Gastrocnemius medialis (tissue), 4 donors: ENCODE results near the gene ACACB. TPM values are rescaled to one million over a fixed set of nuclear protein-coding genes. Genes with fewer than 3 reads are reported as not detected.

ENCODE experiments used
- ATAC-seq, 2 donors: fragments of 150-250 bp; one replicate each; pipeline ENCODE4 v1.9.1; 2016
- DNase-seq, 2 donors: peaks; one replicate each; pipeline ENCODE4 v3.0.0-alpha.2; 2019
- H3K27ac ChIP-seq, 4 donors: fragments of 200-600 bp; sonication (generic); 1 replicate in 1 of 4; 2 replicates in 3 of 4; pipeline ENCODE4 v1.5.1; 2016 to 2018; ENCODE audit warnings: mild to moderate bottlenecking in 2 of 4, moderate library complexity in 1 of 4
- H3K27me3 ChIP-seq, 3 donors: fragments of 200-600 bp; sonication (generic) in 2 of 3; 1 replicate in 1 of 3; 2 replicates in 2 of 3; pipeline versions ENCODE4 v1.5.1 to v1.6.0; 2016 to 2019; ENCODE audit warnings: mild to moderate bottlenecking in 1 of 3, moderate library complexity in 1 of 3
- H3K36me3 ChIP-seq, 2 donors: fragments of 200-600 bp; sonication (generic) in 1 of 2; one replicate each; pipeline ENCODE4 v1.5.1; 2017 to 2018
- H3K4me1 ChIP-seq, 2 donors: fragments of 200-600 bp; sonication (generic) in 1 of 2; one replicate each; pipeline ENCODE4 v1.5.1; 2016 to 2017; ENCODE audit warnings: mild to moderate bottlenecking in 2 of 2
- H3K4me3 ChIP-seq, 4 donors: fragments of 200-600 bp; sonication (generic) in 3 of 4; 1 replicate in 1 of 4; 2 replicates in 3 of 4; pipeline ENCODE4 v1.5.1; 2016 to 2019; ENCODE audit warnings: mild to moderate bottlenecking in 2 of 4
- H3K9me3 ChIP-seq, 3 donors: fragments of 200-600 bp; sonication (generic) in 2 of 3; 1 replicate in 1 of 3; 2 replicates in 2 of 3; pipeline ENCODE4 v1.5.1; 2016 to 2019
- POLR2A ChIP-seq, 2 donors: fragments of 450-650 bp; IDR thresholded peaks; one replicate each; pipeline ENCODE4 v1.6.1; 2017; ENCODE audit warnings: antibody characterized with exemption in 2 of 2, mild to moderate bottlenecking in 2 of 2, moderate library complexity in 2 of 2
- in situ Hi-C, 4 donors: fragments of 200-750 bp; cut with MboI; loops; one replicate each; pipeline versions ENCODE4 v1.15.0 to v1.8.0; 2017; ENCODE audit warnings: low sequenced_read_pairs in 4 of 4
- intact Hi-C: fragments of 100-400 bp; cut with DNase I; formaldehyde crosslinking; loops from one replicate; pipeline ENCODE4 v1.15.1; 2023; ENCODE audit warnings: low total_unique reads
- total RNA-seq, 4 donors: library from RNA; depleted of rRNA; stranded (reverse); fragments of >200 nt; gene quantifications; one replicate each; pipeline versions ENCODE4 v1.1.0 to v1.2.3, GENCODE V29; 2016
- TF ChIP-seq, protein P1 (sequence below), 5 experiments: fragments of 450-650 bp in 3 of 5; fragments of 200-600 bp in 2 of 5; sonication (generic) in 2 of 5; IDR thresholded peaks in 4 of 5; conservative IDR thresholded peaks in 1 of 5; 1 replicate in 4 of 5; 2 replicates in 1 of 5; pipeline ENCODE4 v1.5.1; 2016 to 2019; ENCODE audit warnings: antibody characterized with exemption in 5 of 5, mild to moderate bottlenecking in 3 of 5, moderate library complexity in 3 of 5

The ACACB gene
- total RNA-seq, 4 donors from 2014 or later: 595 to 1,103 (median 698) TPM

DNA sequence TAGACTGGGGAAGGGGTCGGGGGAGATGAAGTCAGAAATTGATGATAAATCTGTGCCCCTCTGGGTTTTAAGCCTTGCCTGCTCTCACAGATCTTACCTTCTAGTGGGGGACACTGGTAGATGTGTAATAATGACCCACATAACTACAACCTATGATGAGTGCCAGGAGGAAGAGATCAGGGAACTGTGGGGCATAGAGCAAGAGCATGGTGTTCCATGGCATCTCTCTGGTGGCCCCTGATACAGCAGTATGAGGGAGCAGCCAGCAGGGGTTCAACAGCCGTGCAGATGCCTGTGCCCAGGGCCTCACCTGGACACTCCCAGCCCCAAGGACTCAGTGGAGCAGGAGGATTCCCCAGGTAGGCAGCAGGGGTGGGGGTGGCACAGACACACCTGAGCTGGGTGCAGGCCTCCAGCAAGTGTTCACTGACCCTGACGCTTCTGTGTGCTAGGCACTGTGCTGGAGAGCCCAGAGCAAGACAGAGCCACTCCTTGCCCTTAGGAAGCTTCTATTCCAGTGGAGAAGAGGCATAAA, 5.0 kb downstream of the ACACB start:
- Histone ChIP-seq H3K27me3 (no peaks in the 10 kb centered on the region), H3K27ac (peak overlapping the region; percentile 93 to 99 (median 97)), H3K9me3 (no peaks in the 10 kb centered on the region), H3K4me3 (peak overlapping the region; percentile 18 to 78 (median 67)), H3K36me3 (peaks cover 0 to 10% of the 10 kb centered on the region in 2 donors), H3K4me1 (peaks cover 54 to 68% of the 10 kb centered on the region in 2 donors)
- in situ Hi-C loops: loop anchor here in 1 of 4 donors (25.0 kb wide), 1 partner anchor 434 kb away; no protein-coding TSS in a partner anchor
- TF ChIP-seq, protein P1, sequence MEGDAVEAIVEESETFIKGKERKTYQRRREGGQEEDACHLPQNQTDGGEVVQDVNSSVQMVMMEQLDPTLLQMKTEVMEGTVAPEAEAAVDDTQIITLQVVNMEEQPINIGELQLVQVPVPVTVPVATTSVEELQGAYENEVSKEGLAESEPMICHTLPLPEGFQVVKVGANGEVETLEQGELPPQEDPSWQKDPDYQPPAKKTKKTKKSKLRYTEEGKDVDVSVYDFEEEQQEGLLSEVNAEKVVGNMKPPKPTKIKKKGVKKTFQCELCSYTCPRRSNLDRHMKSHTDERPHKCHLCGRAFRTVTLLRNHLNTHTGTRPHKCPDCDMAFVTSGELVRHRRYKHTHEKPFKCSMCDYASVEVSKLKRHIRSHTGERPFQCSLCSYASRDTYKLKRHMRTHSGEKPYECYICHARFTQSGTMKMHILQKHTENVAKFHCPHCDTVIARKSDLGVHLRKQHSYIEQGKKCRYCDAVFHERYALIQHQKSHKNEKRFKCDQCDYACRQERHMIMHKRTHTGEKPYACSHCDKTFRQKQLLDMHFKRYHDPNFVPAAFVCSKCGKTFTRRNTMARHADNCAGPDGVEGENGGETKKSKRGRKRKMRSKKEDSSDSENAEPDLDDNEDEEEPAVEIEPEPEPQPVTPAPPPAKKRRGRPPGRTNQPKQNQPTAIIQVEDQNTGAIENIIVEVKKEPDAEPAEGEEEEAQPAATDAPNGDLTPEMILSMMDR (IDR thresholded peaks at IDR 0.05 in 4 of 5, conservative IDR thresholded peaks at IDR 0.05 in 1 of 5): no peak
- no peak for TF ChIP-seq POLR2A (IDR thresholded peaks at IDR 0.05)
- intact Hi-C loops: no loop called here
- DNase-seq (no peak), ATAC-seq (no peak)

DNA sequence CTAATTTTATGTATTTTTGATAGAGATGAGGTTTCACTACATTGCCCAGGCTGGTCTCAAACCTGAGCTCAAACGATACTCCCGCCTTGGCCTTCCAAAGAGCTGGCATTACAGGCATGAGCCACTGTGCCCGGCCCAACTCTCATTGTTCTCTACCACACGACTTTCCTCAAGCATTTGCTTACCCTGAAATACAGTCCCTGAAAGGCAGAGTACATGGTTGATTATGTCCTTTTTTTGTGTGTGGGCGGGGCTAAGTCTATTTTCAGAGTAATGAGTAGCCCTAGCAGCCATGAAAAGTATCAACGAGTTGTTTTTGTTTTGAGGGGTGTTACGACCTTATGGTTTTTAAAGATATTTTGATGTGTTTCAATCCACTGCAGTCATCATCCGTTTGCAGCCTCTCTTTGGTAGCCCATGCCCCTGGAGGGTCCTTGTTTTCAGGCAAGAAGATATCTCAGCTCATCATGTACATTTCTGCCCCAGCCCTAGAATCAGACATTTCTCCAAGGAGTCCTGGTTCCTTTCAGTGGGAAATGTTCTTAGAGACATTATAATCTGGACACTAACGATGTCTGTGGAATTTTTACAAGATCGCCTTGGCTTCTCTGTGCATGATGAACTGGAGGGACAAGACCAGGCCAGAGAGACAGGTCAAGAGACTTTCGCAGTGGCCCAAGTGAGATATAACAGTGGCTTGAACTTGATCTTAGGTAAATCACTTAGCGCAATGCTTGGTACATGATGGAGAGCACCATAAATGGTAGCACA, 8.7 kb downstream of the ACACB start:
- H3K4me3 ChIP-seq: peak overlapping the region in 3 of 4 donors; percentile 12 to 78 (median 28)
- peak; percentile 49 to 50 for ATAC-seq
- TF ChIP-seq, protein P1 (IDR thresholded peaks at IDR 0.05 in 4 of 5, conservative IDR thresholded peaks at IDR 0.05 in 1 of 5): no peak
- peak in 1 of 2 donors; percentile 52 for TF ChIP-seq POLR2A (IDR thresholded peaks at IDR 0.05)

DNA sequence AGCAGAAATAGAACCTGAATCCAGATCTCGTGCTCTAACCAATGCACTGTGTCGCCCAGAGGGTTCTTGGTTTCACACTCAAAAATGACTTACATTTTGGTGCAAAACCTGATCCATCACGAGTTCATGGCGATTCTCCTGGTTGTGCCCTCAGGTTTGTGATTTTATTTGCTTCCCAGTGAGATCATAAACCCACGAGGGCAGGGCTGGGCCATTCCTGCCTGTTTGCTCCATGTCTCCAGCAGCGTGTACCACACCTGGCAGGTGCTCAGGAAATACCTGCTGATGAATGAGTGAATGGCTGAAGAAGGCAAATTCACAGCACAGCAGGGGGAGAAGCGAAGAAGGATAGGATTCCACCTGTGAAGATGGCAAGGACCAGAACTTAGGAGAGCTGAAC, 9.4 kb downstream of the ACACB start:
- no peaks in the 10 kb centered on the region for H3K27me3 ChIP-seq
- TF ChIP-seq, protein P1 (IDR thresholded peaks at IDR 0.05 in 4 of 5, conservative IDR thresholded peaks at IDR 0.05 in 1 of 5): no peak
- no peak for TF ChIP-seq POLR2A (IDR thresholded peaks at IDR 0.05)
- DNase-seq: no peak
- H3K4me3 ChIP-seq: peak overlapping the region in 1 of 4 donors; percentile 78
- intact Hi-C loops (no loop called here), in situ Hi-C loops (no loop called here)
- H3K4me1 ChIP-seq: peaks cover 73 to 83% of the 10 kb centered on the region in 2 donors
- no peaks in the 10 kb centered on the region for H3K36me3 ChIP-seq
- ATAC-seq: no peak
- H3K27ac ChIP-seq: peak overlapping the region; percentile 93 to 99 (median 97)
- H3K9me3 ChIP-seq: no peaks in the 10 kb centered on the region

More for the DNA sequence above, 8.7 kb downstream of the ACACB start:
- peaks cover 73 to 81% of the 10 kb centered on the region in 2 donors for H3K4me1 ChIP-seq
- H3K9me3 ChIP-seq: no peaks in the 10 kb centered on the region
- peak overlapping the region; percentile 93 to 99 (median 97) for H3K27ac ChIP-seq
- peaks cover 0 to 1% of the 10 kb centered on the region in 2 donors for H3K36me3 ChIP-seq
- no peaks in the 10 kb centered on the region for H3K27me3 ChIP-seq
- peak; percentile 65 to 66 for DNase-seq
- intact Hi-C loops: no loop called here
- in situ Hi-C loops: loop anchor here in 1 of 4 donors (25.0 kb wide), 1 partner anchor 438 kb away; no protein-coding TSS in a partner anchor

DNA sequence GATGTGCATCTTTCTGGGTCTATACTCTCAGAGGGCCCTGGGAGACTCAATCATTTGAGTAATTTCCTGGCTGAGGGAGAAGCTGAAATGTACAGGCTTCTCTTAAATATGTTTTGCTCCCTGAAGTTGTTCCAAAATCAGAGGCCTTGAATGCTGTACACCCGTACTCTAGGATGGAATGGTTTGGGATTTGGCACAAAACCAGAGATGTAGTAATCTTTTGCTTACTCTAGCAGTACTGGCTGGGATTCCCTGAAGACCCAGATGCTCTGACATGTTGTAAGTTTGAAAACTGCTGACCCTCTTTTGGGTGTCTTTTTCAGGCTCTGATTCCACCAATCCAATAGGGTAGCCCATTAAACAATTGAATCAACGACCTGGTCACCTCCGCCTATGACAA, 10.4 kb downstream of the ACACB start:
- in situ Hi-C loops: no loop called here
- Histone ChIP-seq H3K4me3 (peak overlapping the region in 1 of 4 donors; percentile 78), H3K9me3 (no peaks in the 10 kb centered on the region), H3K27ac (peak overlapping the region; percentile 93 to 99 (median 97)), H3K27me3 (no peaks in the 10 kb centered on the region), H3K4me1 (peaks cover 68 to 76% of the 10 kb centered on the region in 2 donors), H3K36me3 (no peaks in the 10 kb centered on the region)
- no peak for TF ChIP-seq POLR2A (IDR thresholded peaks at IDR 0.05)
- TF ChIP-seq, protein P1 (IDR thresholded peaks at IDR 0.05 in 4 of 5, conservative IDR thresholded peaks at IDR 0.05 in 1 of 5): no peak
- ATAC-seq: no peak
- intact Hi-C loops: no loop called here
- no peak for DNase-seq
